WTC11 (cell line): ENCODE data around the gene CFAP20. TPM values are rescaled to one million over a fixed set of nuclear protein-coding genes. Genes with fewer than 3 reads are reported as not detected.

Source experiments
- ATAC-seq: fragments of 200-7000 bp; cut with Tn5 transposase; 2 replicates; pipeline ENCODE4 v1.10.0; 2021; ENCODE audit warnings: mild to moderate bottlenecking, moderate library complexity
- CTCF ChIA-PET: fragments of 300-600 bp; sonication (Branson Sonifier 250); formaldehyde crosslinking; loops from one replicate; lab custom pipeline; 2021; ENCODE audit warnings: antibody characterized with exemption; lab: Charles Lee
- POLR2A ChIA-PET: fragments of 350-600 bp; sonication (Branson Sonifier 250); formaldehyde crosslinking; loops from one replicate; lab custom pipeline; 2021; ENCODE audit warnings: antibody characterized with exemption; lab: Charles Lee
- DNase-seq: peaks from one replicate; pipeline ENCODE4 v3.0.0; 2021; ENCODE audit warnings: low spot score
- H3K27ac Mint-ChIP-seq: 2 replicates; pipeline ENCODE4 v1.8.0; 2021; ENCODE audit warnings: mixed read lengths
- H3K27me3 Mint-ChIP-seq: 2 replicates; pipeline ENCODE4 v1.8.0; 2021; ENCODE audit warnings: low read depth, mild to moderate bottlenecking, moderate library complexity, mixed read lengths
- H3K36me3 Mint-ChIP-seq: 2 replicates; pipeline ENCODE4 v1.8.0; 2021; ENCODE audit warnings: mixed read lengths
- H3K4me1 Mint-ChIP-seq: 2 replicates; pipeline ENCODE4 v1.8.0; 2022; ENCODE audit warnings: mixed read lengths
- H3K4me3 Mint-ChIP-seq: 2 replicates; pipeline ENCODE4 v1.8.0; 2021; ENCODE audit warnings: mild to moderate bottlenecking, moderate library complexity, mixed read lengths
- H3K9me3 Mint-ChIP-seq: 2 replicates; pipeline ENCODE4 v1.8.0; 2021; ENCODE audit warnings: mixed read lengths
- EMX1 ChIP-seq: fragments of 250-450 bp; sonication (Bioruptor Pico); IDR thresholded peaks from 2 replicates; pipeline ENCODE4 v1.8.0; 2021; ENCODE audit warnings: mild to moderate bottlenecking
- ETV6 ChIP-seq: sonication (generic); formaldehyde crosslinking; IDR thresholded peaks from 2 replicates; pipeline ENCODE4 v1.8.1; 2022; ENCODE audit warnings: mild to moderate bottlenecking, missing genetic modification reagents
- FOXJ3 ChIP-seq: sonication (generic); formaldehyde crosslinking; IDR thresholded peaks from 2 replicates; pipeline ENCODE4 v1.9.0; 2021; ENCODE audit warnings: missing genetic modification reagents, mild to moderate bottlenecking, borderline replicate concordance
- MLX ChIP-seq: sonication (generic); formaldehyde crosslinking; IDR thresholded peaks from 2 replicates; pipeline ENCODE4 v1.8.1; 2023; ENCODE audit warnings: mild to moderate bottlenecking, missing genetic modification reagents, moderate library complexity
- NFE2L1 ChIP-seq: sonication (generic); formaldehyde crosslinking; IDR thresholded peaks from 2 replicates; pipeline ENCODE4 v1.8.1; 2023; ENCODE audit warnings: missing genetic modification reagents
- RELA ChIP-seq: sonication (generic); formaldehyde crosslinking; IDR thresholded peaks from 2 replicates; pipeline ENCODE4 v1.8.1; 2022; ENCODE audit warnings: missing genetic modification reagents, mild to moderate bottlenecking, borderline replicate concordance
- TP53 ChIP-seq: sonication (generic); formaldehyde crosslinking; IDR thresholded peaks from 2 replicates; pipeline ENCODE4 v1.8.1; 2023; ENCODE audit warnings: mild to moderate bottlenecking, missing genetic modification reagents
- USF2 ChIP-seq: sonication (generic); formaldehyde crosslinking; IDR thresholded peaks from 2 replicates; pipeline ENCODE4 v1.8.1; 2023; ENCODE audit warnings: mild to moderate bottlenecking, missing genetic modification reagents, moderate library complexity
- ZNF317 ChIP-seq: sonication (generic); formaldehyde crosslinking; IDR thresholded peaks from 2 replicates; pipeline ENCODE4 v1.8.1; 2023; ENCODE audit warnings: low read depth, mild to moderate bottlenecking, moderate library complexity, missing genetic modification reagents, borderline replicate concordance
- ZNF416 ChIP-seq: fragments of 250-450 bp; sonication (Bioruptor Pico); IDR thresholded peaks from 2 replicates; pipeline ENCODE4 v1.9.0; 2021; ENCODE audit warnings: mild to moderate bottlenecking, inconsistent platforms
- ZNF423 ChIP-seq: fragments of 250-450 bp; sonication (Bioruptor Pico); IDR thresholded peaks from 2 replicates; pipeline ENCODE4 v2.1.2; 2022; ENCODE audit warnings: mild to moderate bottlenecking, moderate library complexity
- total RNA-seq: library from RNA; stranded (reverse); gene quantifications from 3 replicates; pipeline ENCODE4 v1.2.3, GENCODE V29; 2021
- TF ChIP-seq, protein P1 (sequence below): fragments of 250-450 bp; sonication (Bioruptor Pico); IDR thresholded peaks from 2 replicates; pipeline ENCODE4 v1.9.0; 2021; ENCODE audit warnings: moderate library complexity, mild to moderate bottlenecking, inconsistent platforms, borderline replicate concordance
- TF ChIP-seq, protein P2 (sequence below): sonication (generic); formaldehyde crosslinking; IDR thresholded peaks from 2 replicates; pipeline ENCODE4 v1.8.1; 2022; ENCODE audit warnings: low read depth, mild to moderate bottlenecking, moderate library complexity, missing genetic modification reagents, borderline replicate concordance

CFAP20 gene
- total RNA-seq, 1 experiment from 2014 or later: 41.9 TPM

DNA sequence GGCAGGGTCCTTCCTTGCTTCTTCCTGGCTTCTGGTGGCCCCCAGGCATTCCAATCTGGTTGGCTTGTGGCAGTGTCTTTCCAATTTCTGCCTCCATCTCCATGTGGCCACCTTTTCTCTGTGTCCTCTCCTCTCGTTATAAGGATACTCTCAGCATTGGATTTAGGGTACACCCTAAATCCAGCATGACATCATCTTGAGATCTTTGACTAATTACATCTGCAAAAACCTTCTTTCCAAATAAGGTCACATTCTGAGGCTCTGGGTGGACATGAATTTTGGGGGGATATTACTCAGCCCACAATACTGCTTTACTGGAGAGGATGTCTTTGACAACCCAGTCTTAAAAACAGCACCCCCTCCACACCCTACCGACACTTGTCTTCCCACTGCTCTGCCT is 18.9 kb upstream of the CFAP20 start:
- ChIA-PET POLR2A (no interaction called here), CTCF (no interaction called here)
- H3K36me3 Mint-ChIP-seq: no peaks in the 10 kb centered on the region
- no peaks in the 10 kb centered on the region for H3K4me1 Mint-ChIP-seq
- H3K27me3 Mint-ChIP-seq: peaks cover 4% of the 10 kb centered on the region
- no peak for TF ChIP-seq FOXJ3 (CRISPR knock-in tag)
- no peak for TF ChIP-seq MLX
- no peak for TF ChIP-seq RELA (CRISPR knock-in tag)
- TF ChIP-seq USF2 (CRISPR knock-in tag): no peak
- TF ChIP-seq ZNF423 (CRISPR knock-in tag): no peak
- TF ChIP-seq EMX1 (CRISPR knock-in tag): no peak
- TF ChIP-seq, protein P1, sequence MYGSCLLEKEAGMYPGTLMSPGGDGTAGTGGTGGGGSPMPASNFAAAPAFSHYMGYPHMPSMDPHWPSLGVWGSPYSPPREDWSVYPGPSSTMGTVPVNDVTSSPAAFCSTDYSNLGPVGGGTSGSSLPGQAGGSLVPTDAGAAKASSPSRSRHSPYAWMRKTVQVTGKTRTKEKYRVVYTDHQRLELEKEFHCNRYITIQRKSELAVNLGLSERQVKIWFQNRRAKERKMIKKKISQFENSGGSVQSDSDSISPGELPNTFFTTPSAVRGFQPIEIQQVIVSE (CRISPR knock-in tag): no peak
- no peak for ATAC-seq
- DNase-seq: no peak
- no peak overlapping the region for H3K27ac Mint-ChIP-seq
- H3K4me3 Mint-ChIP-seq: no peak overlapping the region
- H3K9me3 Mint-ChIP-seq: no peaks in the 10 kb centered on the region

GRCh38 chr16:58138852-58139251 is 9.7 kb upstream of the CFAP20 start:
- POLR2A ChIA-PET: no interaction called here
- ATAC-seq (no peak), DNase-seq (no peak)
- Mint-ChIP-seq H3K4me3 (no peak overlapping the region), H3K27ac (no peak overlapping the region), H3K27me3 (peaks cover 8% of the 10 kb centered on the region), H3K4me1 (peaks cover 3% of the 10 kb centered on the region; the same call in 1 of the 2 replicates), H3K36me3 (peaks cover 23% of the 10 kb centered on the region), H3K9me3 (peaks cover 40% of the 10 kb centered on the region)
- CTCF ChIA-PET: no interaction called here
- TF ChIP-seq, protein P2, sequence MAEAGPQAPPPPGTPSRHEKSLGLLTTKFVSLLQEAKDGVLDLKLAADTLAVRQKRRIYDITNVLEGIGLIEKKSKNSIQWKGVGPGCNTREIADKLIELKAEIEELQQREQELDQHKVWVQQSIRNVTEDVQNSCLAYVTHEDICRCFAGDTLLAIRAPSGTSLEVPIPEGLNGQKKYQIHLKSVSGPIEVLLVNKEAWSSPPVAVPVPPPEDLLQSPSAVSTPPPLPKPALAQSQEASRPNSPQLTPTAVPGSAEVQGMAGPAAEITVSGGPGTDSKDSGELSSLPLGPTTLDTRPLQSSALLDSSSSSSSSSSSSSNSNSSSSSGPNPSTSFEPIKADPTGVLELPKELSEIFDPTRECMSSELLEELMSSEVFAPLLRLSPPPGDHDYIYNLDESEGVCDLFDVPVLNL (CRISPR knock-in tag): no peak
- TF ChIP-seq TP53 (CRISPR knock-in tag) (no peak), NFE2L1 (CRISPR knock-in tag) (no peak), ZNF416 (CRISPR knock-in tag) (no peak)

DNA sequence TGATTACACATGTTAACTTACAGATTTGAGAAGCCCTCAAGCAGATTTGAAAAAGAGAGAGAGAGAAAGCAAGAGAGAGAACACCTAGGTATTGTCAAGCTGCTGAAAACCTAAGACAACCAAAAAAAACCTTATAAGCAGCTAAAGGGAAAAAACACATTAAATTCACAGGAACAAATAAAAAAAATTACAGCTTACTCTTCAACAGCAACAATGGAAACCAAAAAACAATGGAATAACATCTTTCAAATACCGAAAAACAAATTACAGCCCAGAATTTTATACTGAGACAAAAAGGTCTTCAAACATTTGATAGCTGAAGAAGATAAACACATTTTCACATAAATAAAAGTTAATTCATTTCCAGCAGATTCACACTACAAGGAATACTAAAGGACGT is 8.4 kb upstream of the CFAP20 start:
- H3K36me3 Mint-ChIP-seq: peaks cover 23% of the 10 kb centered on the region
- no peak overlapping the region for H3K4me3 Mint-ChIP-seq
- H3K4me1 Mint-ChIP-seq: peaks cover 3% of the 10 kb centered on the region; the same call in 1 of the 2 replicates
- H3K27me3 Mint-ChIP-seq: peaks cover 8% of the 10 kb centered on the region
- ChIA-PET POLR2A (no interaction called here), CTCF (interaction anchor here (1.5 kb wide), 1 partner anchor 8 kb away, joined by 3 read pairs; the partner anchor contains the start of gene CFAP20)
- DNase-seq (no peak), ATAC-seq (no peak)
- H3K27ac Mint-ChIP-seq: no peak overlapping the region
- TF ChIP-seq ETV6 (CRISPR knock-in tag) (no peak), ZNF317 (CRISPR knock-in tag) (peak; percentile 76; the same call in 1 of the 2 replicates)
- H3K9me3 Mint-ChIP-seq: peaks cover 40% of the 10 kb centered on the region

GRCh38 chr16:58128711-58129096 is 477 bp downstream of the CFAP20 start:
- CTCF ChIA-PET: interaction anchor here (0.6 to 2.3 kb wide), 26 partner anchors 9 to 359 kb away, joined by 3 to 38 read pairs (median 4); partner anchors contain the start of gene MMP15
- peak; percentile 40 for DNase-seq
- no peak; the same call in 1 of the 2 replicates for ATAC-seq
- H3K4me1 Mint-ChIP-seq: peaks cover 29% of the 10 kb centered on the region
- no peaks in the 10 kb centered on the region for H3K9me3 Mint-ChIP-seq
- no peaks in the 10 kb centered on the region; the same call in 1 of the 2 replicates for H3K27me3 Mint-ChIP-seq
- peak overlapping the region; percentile 87 for H3K4me3 Mint-ChIP-seq
- POLR2A ChIA-PET: interaction anchor here (0.8 to 2.9 kb wide), 11 partner anchors 8 to 256 kb away, joined by 3 to 29 read pairs (median 3); partner anchors contain the start of genes MMP15 and USB1
- no peak for TF ChIP-seq EMX1 (CRISPR knock-in tag)
- H3K36me3 Mint-ChIP-seq: no peaks in the 10 kb centered on the region
- peak overlapping the region; percentile 83 for H3K27ac Mint-ChIP-seq
